Epithelial cell of esophagus (primary cell): ENCODE data around the gene CTNND2.

Experiments used
- DNase-seq: peaks from one replicate; pipeline ENCODE4 v3.0.0; 2010; ENCODE audit warnings: low read depth
- H3K4me3 ChIP-seq: 2 replicates; pipeline ENCODE4 v1.5.1; 2011; ENCODE audit warnings: mild to moderate bottlenecking, low read length, control low read depth
- CTCF ChIP-seq: IDR thresholded peaks from 2 replicates; pipeline ENCODE4 v1.5.1; 2011; ENCODE audit warnings: low read depth, mild to moderate bottlenecking, low read length, control low read depth, inconsistent platforms; ENCODE audit not compliant: insufficient read depth; ENCODE audit errors: missing control alignments

The CTNND2 gene

GRCh38 chr5:11792621-11793020, 111.6 kb downstream of the CTNND2 start:
- no peak for TF ChIP-seq CTCF
- DNase-seq = no peak
- no peak overlapping the region for H3K4me3 ChIP-seq

- peak; percentile 11 for DNase-seq
- no peak for TF ChIP-seq CTCF
- H3K4me3 ChIP-seq = no peak overlapping the region
Measured at GRCh38 chr5:11791792-11792191, 112.5 kb downstream of the CTNND2 start.

- no peak for TF ChIP-seq CTCF
- no peak for DNase-seq
- no peak overlapping the region for H3K4me3 ChIP-seq
Measured at GRCh38 chr5:11790201-11790600, 114.0 kb downstream of the CTNND2 start.

GRCh38 chr5:11785771-11786352, 118.4 kb downstream of the CTNND2 start:
- DNase-seq = no peak
- no peak for TF ChIP-seq CTCF
- no peak overlapping the region for H3K4me3 ChIP-seq

- TF ChIP-seq CTCF = no peak
- DNase-seq = no peak
- no peak overlapping the region for H3K4me3 ChIP-seq
Measured at GRCh38 chr5:11780641-11781345, 123.5 kb downstream of the CTNND2 start.

GRCh38 chr5:11777096-11777495, 127.2 kb downstream of the CTNND2 start:
- peak; percentile 10 for DNase-seq
- TF ChIP-seq CTCF = no peak
- no peak overlapping the region for H3K4me3 ChIP-seq

GRCh38 chr5:11770310-11770709, 133.9 kb downstream of the CTNND2 start:
- DNase-seq = no peak
- no peak overlapping the region for H3K4me3 ChIP-seq
- no peak for TF ChIP-seq CTCF
